AG09309 (cell line): ENCODE measurements around the gene IMMP2L.

Source experiments
- DNase-seq: peaks from one replicate; pipeline ENCODE4 v3.0.0-alpha.2; 2010; ENCODE audit warnings: low read depth
- H3K4me3 ChIP-seq: 2 replicates; pipeline ENCODE4 v1.5.1; 2011; ENCODE audit warnings: mild to moderate bottlenecking, low read depth, low read length, moderate library complexity; ENCODE audit not compliant: control insufficient read depth
- TF ChIP-seq, protein P1 (sequence below): IDR thresholded peaks from 2 replicates; pipeline ENCODE4 v1.5.1; 2011; ENCODE audit warnings: mild to moderate bottlenecking, low read depth, low read length, inconsistent platforms; ENCODE audit not compliant: insufficient read depth, control insufficient read depth; ENCODE audit errors: missing control alignments

Gene IMMP2L

DNA sequence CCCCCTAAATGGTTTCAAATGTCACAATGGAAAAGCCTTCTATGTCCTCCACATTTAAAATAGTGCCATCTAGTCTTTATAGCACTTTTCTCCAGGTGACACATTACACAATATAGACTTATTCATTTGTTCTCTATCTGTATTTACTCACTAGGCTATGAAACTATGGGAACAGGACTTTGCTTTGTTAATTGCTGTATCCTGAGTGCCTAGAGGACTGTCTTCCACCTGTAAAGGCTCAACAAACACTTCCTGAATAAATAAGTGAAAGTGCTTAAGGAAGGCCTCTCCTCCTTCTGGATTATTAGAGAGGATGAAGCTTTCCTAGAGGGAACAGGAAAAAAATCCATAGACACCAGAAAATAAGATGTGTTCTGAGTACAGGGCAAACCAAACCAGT, 868.9 kb downstream of the IMMP2L start:
- TF ChIP-seq, protein P1, sequence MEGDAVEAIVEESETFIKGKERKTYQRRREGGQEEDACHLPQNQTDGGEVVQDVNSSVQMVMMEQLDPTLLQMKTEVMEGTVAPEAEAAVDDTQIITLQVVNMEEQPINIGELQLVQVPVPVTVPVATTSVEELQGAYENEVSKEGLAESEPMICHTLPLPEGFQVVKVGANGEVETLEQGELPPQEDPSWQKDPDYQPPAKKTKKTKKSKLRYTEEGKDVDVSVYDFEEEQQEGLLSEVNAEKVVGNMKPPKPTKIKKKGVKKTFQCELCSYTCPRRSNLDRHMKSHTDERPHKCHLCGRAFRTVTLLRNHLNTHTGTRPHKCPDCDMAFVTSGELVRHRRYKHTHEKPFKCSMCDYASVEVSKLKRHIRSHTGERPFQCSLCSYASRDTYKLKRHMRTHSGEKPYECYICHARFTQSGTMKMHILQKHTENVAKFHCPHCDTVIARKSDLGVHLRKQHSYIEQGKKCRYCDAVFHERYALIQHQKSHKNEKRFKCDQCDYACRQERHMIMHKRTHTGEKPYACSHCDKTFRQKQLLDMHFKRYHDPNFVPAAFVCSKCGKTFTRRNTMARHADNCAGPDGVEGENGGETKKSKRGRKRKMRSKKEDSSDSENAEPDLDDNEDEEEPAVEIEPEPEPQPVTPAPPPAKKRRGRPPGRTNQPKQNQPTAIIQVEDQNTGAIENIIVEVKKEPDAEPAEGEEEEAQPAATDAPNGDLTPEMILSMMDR, result no peak

DNA sequence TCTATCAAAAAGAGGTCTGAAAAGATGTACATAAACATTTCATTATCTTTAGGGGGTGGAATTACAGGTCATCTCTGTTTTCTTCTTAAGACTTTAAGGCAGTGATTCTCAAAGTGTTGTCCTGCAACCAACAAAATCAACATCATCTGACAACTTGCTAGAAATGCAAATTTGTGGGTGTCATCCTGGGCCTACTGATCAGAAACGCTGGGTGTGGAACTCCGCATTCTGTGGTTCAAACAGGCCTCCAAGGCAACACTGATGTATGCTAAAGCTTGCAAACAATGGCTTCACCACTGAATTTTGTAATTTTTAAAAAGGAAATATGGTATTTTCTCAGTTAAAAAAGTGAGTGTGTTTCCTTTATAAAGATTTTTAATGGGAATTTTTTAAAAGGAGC, 873.4 kb downstream of the IMMP2L start:
- no peak overlapping the region for H3K4me3 ChIP-seq
- DNase-seq, result no peak
- TF ChIP-seq, protein P1, result no peak

More for the DNA sequence above, 868.9 kb downstream of the IMMP2L start:
- no peak overlapping the region for H3K4me3 ChIP-seq
- no peak for DNase-seq

DNA sequence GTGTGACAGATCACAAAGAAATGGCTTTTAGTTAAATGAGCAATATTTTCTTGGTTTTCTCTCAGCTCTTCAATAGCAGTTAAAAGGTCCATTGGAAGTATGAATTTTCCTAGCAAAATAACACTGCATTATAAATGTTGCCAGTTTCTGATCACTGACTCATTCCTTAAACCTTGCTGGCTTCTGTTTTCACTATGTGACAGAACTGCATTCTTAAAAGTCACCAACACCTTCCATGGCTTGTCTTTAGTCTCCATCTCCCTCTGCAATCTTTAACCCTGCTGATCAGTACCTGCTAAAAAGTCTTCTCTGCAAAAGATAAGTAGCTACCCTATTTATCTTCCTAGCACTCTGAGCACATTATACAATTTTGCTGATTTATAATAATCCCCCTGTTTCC, 876.4 kb downstream of the IMMP2L start:
- DNase-seq, result no peak
- TF ChIP-seq, protein P1, result no peak
- H3K4me3 ChIP-seq, result no peak overlapping the region

DNA sequence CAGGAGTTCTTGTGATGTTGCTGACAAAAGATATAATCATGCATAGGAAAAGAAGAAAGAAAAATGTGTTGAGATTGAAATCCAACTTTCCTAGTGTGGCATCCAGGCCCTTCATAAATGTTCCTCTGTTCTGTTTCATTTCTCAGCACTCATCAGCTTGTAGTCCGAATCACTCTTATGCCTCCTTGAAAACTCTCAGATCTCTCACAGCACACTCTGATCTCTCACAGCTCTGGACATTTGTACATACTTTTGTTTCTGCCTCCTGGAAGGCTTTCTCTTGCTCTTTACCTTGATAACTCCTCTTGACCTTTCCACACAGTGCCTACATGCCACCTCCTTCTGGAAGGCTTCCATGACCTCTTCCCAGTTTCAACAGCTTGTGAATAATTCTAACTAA, 880.4 kb downstream of the IMMP2L start:
- no peak overlapping the region for H3K4me3 ChIP-seq
- no peak for DNase-seq
- TF ChIP-seq, protein P1, result no peak

DNA sequence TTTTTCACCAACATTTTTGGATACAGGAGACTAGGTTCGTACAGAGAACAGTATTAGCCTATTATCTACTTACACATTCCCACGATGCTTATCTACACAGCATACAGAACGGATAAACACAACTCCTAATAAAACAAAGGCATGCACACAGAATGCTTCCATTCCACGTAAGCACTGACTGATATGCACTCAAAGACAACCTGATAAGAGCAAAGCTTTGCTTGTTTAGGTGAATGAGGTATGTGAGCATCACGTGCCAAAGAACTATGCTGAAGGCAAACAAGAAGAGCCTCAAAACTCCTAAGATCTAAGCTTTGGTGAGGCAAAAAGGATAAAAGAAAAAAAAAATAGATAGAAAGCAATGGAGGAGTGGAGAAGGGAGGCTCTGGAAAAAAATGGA, 884.9 kb downstream of the IMMP2L start:
- TF ChIP-seq, protein P1, result no peak

DNA sequence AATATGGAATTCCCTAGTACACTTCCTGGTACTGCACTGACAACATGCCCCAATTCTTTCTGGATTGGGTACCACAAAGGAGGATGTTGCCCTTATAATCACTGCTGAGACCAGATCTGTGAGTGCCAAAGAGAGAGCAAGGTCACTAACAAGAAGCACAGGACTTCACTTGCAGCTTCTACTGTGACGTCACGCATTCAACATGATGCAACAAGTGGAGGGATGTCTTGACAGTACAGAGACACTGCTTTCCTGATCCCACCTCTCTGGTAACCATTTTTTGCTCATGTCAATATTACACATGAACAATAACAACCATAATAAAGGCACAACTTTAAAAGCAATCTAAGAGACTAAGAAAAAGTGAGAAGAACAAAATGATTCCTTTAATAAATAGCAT, 885.5 kb downstream of the IMMP2L start:
- TF ChIP-seq, protein P1, result no peak
- no peak overlapping the region for H3K4me3 ChIP-seq
- no peak for DNase-seq

More for the DNA sequence above, 884.9 kb downstream of the IMMP2L start:
- no peak for DNase-seq
- no peak overlapping the region for H3K4me3 ChIP-seq
